ENCODE measurements around the gene FAM186B.
A peak's percentile ranks its signal among the peaks of the same experiment; 100 is the strongest.
"Not testable (repeated sequence)": the region's sequence is repeated elsewhere in the genome, so short reads cannot be mapped to it uniquely, and the experiment has no call there.

The FAM186B gene

DNA sequence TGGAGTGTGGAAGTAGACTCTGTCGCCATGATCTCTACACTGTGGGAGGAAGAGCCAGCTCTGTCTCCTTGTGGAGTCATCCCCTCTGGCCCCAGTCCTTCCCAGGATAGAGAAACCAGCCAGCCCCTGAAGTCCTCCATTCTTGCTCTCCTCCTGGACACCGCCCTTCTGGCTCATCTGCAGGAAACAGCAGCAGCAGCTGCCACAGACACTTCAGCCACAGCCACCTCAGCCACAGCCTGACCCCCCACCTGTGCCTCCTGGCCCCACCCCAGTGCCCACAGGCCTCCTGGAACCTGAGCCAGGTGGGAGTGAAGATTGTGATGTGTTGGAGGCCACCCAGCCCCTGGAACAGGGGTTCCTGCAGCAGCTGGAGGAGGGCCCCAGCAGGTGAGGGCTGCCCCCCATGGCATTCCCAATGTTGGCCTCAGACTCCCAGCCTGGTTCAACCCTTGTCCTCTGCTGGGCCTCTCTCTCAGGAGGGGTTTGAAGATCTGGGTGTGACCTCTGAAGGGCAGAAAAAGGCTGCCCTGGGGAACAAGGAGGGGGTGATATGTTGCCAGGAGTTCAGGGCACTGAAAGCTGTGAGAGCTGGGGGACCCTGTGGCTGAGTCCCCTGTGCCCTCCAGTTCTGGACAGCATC, 28.4 kb upstream of the FAM186B start:
- DNase-seq (ENCODE audit: low read depth), result no peak

- no peak for DNase-seq (ENCODE audit: low read depth)
These were observed 27.7 kb upstream of the FAM186B start for GRCh38 chr12:49632986-49633702.

- no peak for DNase-seq (ENCODE audit: low read depth)
These were observed 27.0 kb upstream of the FAM186B start for GRCh38 chr12:49632401-49632800.

DNA sequence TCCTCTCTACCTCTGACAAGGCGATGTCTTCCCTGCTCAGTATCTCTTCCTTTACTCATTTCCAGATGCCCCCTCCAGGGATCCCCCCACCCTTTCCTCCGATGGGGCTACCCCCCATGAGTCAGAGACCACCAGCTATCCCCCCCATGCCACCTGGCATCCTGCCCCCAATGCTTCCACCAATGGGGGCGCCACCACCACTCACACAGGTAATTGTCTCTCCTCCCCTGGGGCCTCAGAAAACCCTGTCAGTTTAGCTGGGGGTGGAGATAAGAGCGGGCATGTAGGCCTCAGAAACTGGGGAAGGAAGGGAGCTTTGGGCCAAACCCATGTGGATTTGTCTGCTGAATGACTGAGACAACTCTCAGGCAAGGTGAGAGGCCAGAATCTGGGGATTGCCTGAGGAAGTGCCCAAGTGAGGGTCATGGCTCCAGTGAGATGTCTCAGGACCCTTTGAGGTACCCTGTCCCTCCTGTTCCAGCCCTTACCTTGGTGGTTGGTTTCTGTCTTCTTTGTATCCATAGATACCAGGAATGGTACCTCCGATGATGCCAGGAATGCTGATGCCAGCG, 26.0 kb upstream of the FAM186B start:
- no peak for DNase-seq (ENCODE audit: low read depth)

DNA sequence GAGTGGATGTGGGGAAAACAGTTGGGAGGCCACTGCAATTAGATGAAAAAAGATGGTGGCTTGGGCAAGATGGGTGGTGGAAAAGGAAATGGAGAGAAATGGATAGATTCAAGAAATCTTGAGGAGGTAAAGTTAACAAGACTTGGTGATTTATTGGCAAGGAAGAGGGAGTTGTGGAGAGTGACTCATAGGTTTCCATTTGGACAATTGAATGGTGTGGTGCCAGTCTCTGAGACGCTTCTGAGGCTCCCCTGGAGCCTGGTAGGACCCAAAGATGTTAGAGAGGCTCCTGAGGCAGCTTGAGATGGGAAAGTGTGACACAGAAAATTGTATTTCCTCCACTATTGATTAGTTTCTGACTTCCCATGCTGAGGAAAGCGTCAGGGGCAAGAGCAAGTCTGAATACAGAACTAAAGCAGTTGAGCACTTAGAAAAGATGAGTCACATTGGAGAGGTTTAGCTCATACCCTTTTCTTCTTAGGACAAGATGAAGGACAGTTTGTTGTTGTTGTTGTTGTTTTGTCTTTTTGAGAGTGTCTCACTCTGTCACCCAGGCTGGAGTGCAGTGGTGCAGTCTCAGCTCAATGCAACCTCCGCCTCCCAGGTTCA, 22.4 kb upstream of the FAM186B start:
- DNase-seq (ENCODE audit: low read depth), result no peak

GRCh38 chr12:49626836-49627235, 21.4 kb upstream of the FAM186B start:
- DNase-seq (ENCODE audit: low read depth), result no peak

DNA sequence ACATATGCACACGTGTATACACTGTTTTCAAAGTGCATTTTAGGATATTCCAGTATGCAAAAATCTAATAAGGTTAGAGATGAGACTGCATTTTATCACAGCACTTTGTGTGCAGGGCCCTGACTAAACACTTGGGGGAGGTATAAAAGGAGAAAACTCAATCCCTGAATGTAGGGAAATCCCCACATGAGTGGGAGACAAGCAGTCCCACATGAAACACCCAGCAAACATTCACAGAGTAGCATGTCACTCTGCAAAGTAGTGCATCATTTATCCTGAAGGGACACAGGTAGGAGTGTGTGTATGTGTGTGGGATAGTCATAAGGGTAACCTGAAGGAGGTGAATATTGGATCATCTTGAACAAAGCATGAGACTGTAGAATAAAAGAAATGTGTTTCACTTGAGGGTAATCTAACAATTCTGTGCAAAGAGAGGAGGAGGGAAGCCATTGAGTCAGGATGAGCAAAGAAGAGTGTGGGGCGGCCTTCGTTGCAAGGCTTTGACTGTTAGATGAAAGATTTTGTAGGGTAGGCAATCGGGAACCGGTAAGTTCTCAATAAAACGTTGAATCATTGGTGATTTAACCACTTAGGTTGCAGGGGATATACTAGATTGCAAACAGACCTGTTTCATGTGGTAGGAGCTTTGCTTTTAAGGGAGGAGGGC, 20.9 kb upstream of the FAM186B start:
- DNase-seq (ENCODE audit: low read depth), result no peak

DNA sequence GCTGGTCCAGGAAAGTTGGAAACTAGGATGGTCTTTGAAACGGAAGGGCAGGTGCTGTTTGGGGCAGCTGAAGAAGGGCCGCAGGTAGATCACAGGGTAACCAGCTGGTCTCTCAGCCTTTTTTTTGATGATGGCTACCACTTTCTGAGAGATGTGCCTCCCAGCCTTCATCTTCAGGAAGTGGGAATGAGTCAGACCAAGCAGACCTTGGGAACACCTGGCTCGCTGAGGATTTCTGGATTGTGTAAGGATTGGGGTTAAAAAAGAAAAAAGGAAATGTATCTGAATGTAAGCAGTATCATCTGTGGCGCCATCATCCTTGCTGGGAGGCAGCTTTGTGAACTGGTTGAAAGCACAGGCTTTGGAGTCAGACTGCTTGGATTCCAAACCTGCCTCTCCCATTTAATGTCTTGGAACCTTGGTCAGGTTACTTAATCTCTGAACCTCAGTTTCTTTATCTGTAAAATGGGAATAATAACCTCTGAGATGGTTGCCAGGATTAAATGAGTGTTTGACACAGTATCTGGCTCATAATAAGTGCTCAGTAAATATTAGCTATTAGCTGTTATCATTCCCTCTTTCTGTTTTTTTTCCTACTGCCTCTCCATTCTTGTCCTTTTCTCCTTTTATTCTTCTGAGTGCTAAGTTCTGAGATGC, 19.6 kb upstream of the FAM186B start:
- DNase-seq (ENCODE audit: low read depth), result no peak

DNA sequence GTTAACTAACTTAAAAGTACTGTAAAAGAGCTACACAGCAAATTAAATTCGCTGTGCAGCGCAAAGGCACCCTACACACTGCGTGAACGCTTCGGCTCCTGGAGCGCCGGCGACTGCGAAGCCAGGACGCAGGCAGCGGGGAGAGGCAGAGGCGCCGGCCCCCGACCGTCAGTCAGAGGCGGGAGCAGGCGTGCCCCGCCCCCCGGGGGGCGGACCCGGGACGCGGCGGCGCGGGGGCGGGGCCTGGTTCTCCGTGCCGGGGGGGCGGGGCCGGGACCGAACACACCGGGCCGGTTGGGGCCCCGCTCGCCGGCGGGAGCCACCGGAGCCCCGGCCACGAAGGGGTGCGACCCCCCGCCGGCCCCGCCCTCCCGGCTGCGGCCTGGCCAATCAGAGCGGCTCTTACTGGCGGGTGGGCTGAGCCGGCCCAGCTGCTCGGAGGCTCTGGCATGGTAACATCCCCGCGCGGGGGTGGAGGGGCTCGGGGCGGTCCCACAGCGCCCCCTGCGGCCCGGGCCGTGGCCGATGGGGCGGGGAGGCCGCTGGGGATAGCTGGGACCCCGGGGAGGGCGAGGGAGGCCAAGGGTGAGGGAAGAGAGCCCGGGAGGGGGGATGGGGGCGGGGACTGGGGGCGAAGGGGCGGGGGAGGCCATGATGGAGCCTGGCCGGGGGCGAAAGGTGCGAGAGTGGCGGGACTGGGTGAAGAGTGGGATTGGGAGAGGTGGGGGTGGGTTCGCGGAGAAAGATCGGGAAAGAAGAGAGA, 17.9 kb upstream of the FAM186B start, which contains the start of gene PRPF40B:
Gene PRPF40B, plus strand, starts transcription at position 420 of the 763 bp plus-strand sequence. Its CDS starts 30 bp downstream, at position 450.
- peak; percentile 69 for DNase-seq (ENCODE audit: low read depth)

DNA sequence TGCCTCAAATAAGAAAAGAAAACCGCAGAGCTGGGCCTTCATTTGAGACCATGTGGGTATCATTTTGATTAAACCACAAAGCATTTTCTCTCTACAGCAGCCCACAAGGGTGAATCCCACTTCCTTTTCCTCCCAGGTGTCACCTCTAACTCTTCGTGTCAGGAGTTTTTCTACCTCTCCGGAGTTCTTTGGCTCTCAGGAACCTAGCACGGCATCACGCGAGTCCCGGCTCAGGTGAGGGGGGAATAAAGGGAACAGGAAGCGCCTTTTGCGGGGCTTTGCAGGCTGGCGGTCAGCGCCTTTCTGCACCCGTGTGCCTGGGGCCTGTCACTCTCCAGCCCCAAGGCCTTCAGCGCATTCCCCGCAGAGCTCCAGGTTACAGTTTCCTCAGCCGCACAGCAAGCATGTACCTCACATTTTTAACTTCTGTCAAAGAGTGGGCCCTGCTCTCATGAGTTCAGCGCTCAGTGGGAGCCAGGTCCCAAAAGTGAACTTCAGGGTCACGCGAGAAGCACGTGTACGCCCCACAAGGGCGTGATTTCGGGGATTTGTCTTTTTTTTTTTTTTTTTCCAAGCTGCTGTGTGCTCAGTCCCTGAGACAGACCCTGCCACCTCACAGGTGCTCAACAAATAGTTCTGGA, 17.2 kb upstream of the FAM186B start:
- peak; percentile 19 for DNase-seq (ENCODE audit: low read depth)

DNA sequence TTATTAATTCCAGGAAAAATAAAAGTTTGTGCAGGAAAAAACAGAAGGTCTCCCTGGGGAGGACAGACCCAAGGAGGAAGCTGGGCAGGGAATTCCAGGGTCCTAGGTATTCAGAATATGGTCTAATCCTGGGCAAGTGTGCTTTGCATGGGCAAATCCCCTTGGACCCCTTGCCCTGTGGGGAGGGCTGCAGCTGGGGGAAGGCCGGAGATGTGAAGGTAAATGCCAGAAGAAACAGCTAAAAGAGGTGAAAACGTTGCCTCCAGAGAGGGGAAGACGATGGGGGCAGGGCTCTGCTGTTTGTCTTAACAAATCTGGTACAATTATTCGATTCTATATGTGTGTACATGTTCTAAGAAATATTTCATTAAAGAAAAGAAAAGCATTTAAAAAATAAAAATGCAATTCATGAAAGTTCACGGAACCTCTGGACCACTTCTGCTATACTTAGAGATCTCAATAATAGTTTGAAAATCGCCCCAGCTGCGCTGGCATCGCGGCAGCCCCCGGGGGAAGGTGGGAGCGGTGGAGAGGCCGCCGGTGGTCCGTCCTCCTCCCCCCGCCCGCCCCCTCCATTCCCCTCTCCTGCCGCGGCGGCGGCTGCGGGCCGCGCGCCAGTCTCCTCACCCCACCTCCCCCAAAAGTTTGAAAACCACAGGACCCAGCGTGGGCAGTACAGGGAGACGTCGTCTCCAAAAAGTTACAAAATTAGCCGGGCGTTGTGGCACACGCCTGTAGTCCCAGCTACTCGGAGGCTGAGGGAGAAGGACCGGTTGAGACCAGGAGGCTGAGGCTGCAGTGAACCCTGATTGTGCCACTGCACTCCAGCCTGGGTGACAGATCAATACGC, 16.4 kb upstream of the FAM186B start:
- no peak for DNase-seq (ENCODE audit: low read depth)

- no peak for DNase-seq (ENCODE audit: low read depth)
These were observed 13.8 kb upstream of the FAM186B start for GRCh38 chr12:49619286-49619685.

DNA sequence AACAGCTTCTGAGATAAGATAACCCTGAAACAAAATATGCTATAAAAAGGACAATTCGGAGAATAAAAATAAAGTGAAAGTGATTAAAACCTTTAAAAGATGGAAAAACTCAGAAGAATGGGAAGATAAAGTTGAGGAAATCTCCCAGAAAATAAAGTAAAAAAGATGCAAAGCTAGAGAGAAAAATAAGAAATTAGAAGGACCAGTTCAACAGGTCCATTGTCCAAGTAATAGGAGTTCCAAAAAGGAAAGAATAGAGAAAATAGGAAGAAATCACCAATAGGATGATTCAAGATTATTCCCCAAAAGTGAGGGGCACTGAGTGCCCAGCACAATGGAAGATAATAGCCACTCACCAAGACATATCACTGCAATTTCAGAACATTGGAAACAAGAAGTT, 13.1 kb upstream of the FAM186B start:
- no peak for DNase-seq (ENCODE audit: low read depth)

DNA sequence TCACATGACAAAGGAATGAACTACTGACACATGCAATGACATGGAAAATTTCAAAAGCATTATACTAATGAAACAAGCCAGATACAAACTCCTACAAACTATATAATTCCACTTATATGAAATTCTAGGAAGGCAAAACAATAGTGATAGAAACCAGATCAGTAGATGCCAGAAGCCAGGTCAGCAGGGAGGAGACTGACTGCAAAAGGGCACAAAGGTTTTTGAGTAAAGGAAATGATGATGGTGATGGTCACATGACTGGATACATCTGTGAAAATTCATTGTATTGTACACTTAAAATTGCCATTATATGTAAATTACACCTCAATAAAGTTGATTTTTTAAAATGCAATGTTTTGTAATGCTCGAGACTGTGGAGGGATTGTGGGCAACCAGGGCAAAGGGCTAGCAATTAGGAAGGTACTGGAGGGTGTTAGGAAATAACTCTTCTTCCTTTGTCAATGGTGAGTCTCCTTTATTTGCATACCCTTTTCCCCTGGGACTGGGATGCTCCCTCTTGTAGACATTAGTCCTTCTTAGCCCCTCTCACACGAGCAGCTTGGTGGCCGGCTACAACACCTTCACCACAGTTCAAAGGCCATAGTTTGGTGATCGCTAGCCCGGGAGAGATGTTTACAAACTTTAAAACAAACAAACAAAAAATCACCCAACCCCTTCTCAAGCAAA, 11.2 kb upstream of the FAM186B start:
- no peak for DNase-seq (ENCODE audit: low read depth)

DNA sequence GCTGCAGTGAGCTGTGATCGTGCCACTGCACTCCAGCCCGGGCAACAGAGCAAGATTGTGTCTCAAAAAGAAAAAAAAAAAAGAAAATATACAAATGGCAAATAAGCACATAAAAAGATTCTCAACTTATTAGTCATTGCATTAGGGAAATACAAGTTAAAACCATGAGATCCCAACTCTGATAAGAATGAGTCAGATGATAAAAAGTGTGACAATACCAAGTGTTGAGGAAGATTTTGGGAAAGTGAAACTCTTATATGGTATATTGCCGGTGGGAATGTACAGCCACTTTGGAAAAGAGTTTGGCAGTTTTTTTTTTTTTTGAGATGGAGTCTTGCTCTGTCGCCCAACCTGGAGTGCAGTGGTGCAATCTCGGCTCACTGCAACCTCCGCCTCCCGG, 10.3 kb upstream of the FAM186B start:
- DNase-seq (ENCODE audit: low read depth), result no peak

- DNase-seq (ENCODE audit: low read depth), result no peak
These were observed 6.8 kb upstream of the FAM186B start for GRCh38 chr12:49612210-49612609.

DNA sequence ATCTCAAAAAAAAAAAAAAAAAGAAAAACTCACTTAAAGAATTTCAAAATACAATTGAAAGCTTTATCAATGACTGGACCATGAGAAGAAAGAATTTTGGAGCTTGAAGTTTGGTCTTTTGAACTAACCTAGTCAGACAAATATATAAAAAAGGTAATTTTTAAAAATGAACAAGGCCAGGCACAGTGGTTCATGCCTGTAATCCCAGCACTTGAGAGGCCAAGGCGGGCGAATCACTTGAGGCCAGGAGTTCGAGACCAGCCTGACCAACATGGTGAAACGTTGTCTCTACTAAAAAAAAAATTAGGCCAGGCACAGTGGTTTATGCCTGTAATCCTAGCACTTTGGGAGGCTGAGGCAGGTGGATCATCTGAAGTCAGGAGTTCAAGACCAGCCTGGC, 5.3 kb upstream of the FAM186B start:
- DNase-seq (ENCODE audit: low read depth), result not testable (repeated sequence)

GRCh38 chr12:49609875-49610154, 4.4 kb upstream of the FAM186B start:
- no peak for DNase-seq (ENCODE audit: low read depth)
